MM.1S (cell line): ENCODE data around the gene PLEKHG4.

Source experiments
- DNase-seq: peaks from one replicate; pipeline ENCODE4 v3.0.0-alpha.2; 2015
- H2AFZ ChIP-seq: fragments of 300-600 bp; sonication (generic); 2 replicates; pipeline ENCODE4 v1.6.0; 2016; ENCODE audit warnings: antibody characterized with exemption, low read length
- H3F3A ChIP-seq: fragments of 300-600 bp; sonication (generic); 2 replicates; pipeline ENCODE4 v1.6.1; 2016; ENCODE audit warnings: mild to moderate bottlenecking, antibody characterized with exemption, low read length, moderate library complexity, mixed read lengths; ENCODE audit not compliant: insufficient read depth
- H3K27ac ChIP-seq: fragments of 300-600 bp; sonication (generic); 2 replicates; pipeline ENCODE4 v1.5.1; 2016; ENCODE audit warnings: mild to moderate bottlenecking, low read length
- H3K27me3 ChIP-seq: fragments of 300-600 bp; sonication (generic); replicated peaks from 2 replicates; pipeline ENCODE4 v1.6.0; 2016; ENCODE audit warnings: low read length; ENCODE audit not compliant: insufficient read depth
- H3K36me3 ChIP-seq: fragments of 300-600 bp; sonication (generic); replicated peaks from 2 replicates; pipeline ENCODE4 v1.6.1; 2016; ENCODE audit warnings: mild to moderate bottlenecking, low read length, mixed read lengths; ENCODE audit not compliant: insufficient read depth
- H3K4me1 ChIP-seq: fragments of 300-600 bp; sonication (generic); 2 replicates; pipeline ENCODE4 v1.6.1; 2016; ENCODE audit warnings: low read length, mixed read lengths
- H3K4me2 ChIP-seq: fragments of 300-600 bp; sonication (generic); 2 replicates; pipeline ENCODE4 v1.6.0; 2016; ENCODE audit warnings: low read depth, low read length
- H3K4me3 ChIP-seq: fragments of 300-600 bp; sonication (generic); 2 replicates; pipeline ENCODE4 v1.5.1; 2016; ENCODE audit warnings: low read length, mixed read lengths
- H3K79me2 ChIP-seq: fragments of 300-600 bp; sonication (generic); 2 replicates; pipeline ENCODE4 v1.6.1; 2016; ENCODE audit warnings: mixed run types, low read length, mixed read lengths
- H3K9ac ChIP-seq: fragments of 300-600 bp; sonication (generic); 2 replicates; pipeline ENCODE4 v1.6.1; 2016; ENCODE audit warnings: low read length, mixed read lengths
- H3K9me2 ChIP-seq: fragments of 300-600 bp; sonication (generic); replicated peaks from 2 replicates; pipeline ENCODE4 v1.6.1; 2016; ENCODE audit warnings: mild to moderate bottlenecking, low read length, mixed read lengths; ENCODE audit not compliant: insufficient read depth
- H3K9me3 ChIP-seq: fragments of 300-600 bp; sonication (generic); replicated peaks from 2 replicates; pipeline ENCODE4 v1.6.1; 2016; ENCODE audit warnings: mild to moderate bottlenecking, low read length, mixed read lengths; ENCODE audit not compliant: insufficient read depth
- H4K20me1 ChIP-seq: fragments of 300-600 bp; sonication (generic); 2 replicates; pipeline ENCODE4 v1.6.1; 2016; ENCODE audit warnings: mild to moderate bottlenecking, low read length, moderate library complexity, mixed read lengths; ENCODE audit not compliant: insufficient read depth
- CTCF ChIP-seq: fragments of 300-600 bp; sonication (generic); IDR thresholded peaks from 2 replicates; pipeline ENCODE4 v1.5.1; 2016; ENCODE audit warnings: antibody characterized with exemption, low read length, mixed read lengths
- EZH2 ChIP-seq: fragments of 300-600 bp; sonication (generic); optimal IDR thresholded peaks from 2 replicates; pipeline ENCODE3; 2017; ENCODE audit warnings: low read depth, mild to moderate bottlenecking, antibody characterized with exemption, low read length, mixed read lengths
- EZH2phosphoT487 ChIP-seq: fragments of 300-600 bp; sonication (generic); IDR thresholded peaks from 2 replicates; pipeline ENCODE4 v1.6.1; 2018; ENCODE audit warnings: antibody characterized with exemption, low read length

PLEKHG4 gene

GRCh38 chr16:67248073-67248400 lies 31.3 kb upstream of the PLEKHG4 start:
- peak overlapping the region; percentile 94 for H2AFZ ChIP-seq
- no peaks in the 10 kb centered on the region for H3K9me2 ChIP-seq
- H3K79me2 ChIP-seq = peaks cover 28% of the 10 kb centered on the region
- no peak overlapping the region for H3K27ac ChIP-seq
- peak overlapping the region; percentile 79 for H3K4me2 ChIP-seq
- peaks cover 44% of the 10 kb centered on the region for H3F3A ChIP-seq
- H3K4me3 ChIP-seq = peak overlapping the region; percentile 93
- H3K27me3 ChIP-seq = peaks cover 18% of the 10 kb centered on the region
- H4K20me1 ChIP-seq = no peaks in the 10 kb centered on the region
- H3K36me3 ChIP-seq = no peaks in the 10 kb centered on the region
- no peaks in the 10 kb centered on the region for H3K9me3 ChIP-seq
- peak overlapping the region; percentile 62; the same call in 1 of the 2 replicates for H3K9ac ChIP-seq
- TF ChIP-seq EZH2 = no peak
- no peak for TF ChIP-seq CTCF
- TF ChIP-seq EZH2phosphoT487 = no peak
- peak; percentile 10 for DNase-seq
- H3K4me1 ChIP-seq = peaks cover 36% of the 10 kb centered on the region

- H3K4me1 ChIP-seq = peaks cover 32% of the 10 kb centered on the region
- H3K36me3 ChIP-seq = no peaks in the 10 kb centered on the region
- H3K27ac ChIP-seq = no peak within 1 kb of the TSS; the same call in 1 of the 2 replicates
- peaks cover 18% of the 10 kb centered on the region for H3K27me3 ChIP-seq
- H3K9me3 ChIP-seq = no peaks in the 10 kb centered on the region
- H3K4me2 ChIP-seq = peak within 1 kb of the TSS; percentile 79
- H4K20me1 ChIP-seq = no peaks in the 10 kb centered on the region
- H3K79me2 ChIP-seq = peaks cover 22% of the 10 kb centered on the region
- TF ChIP-seq CTCF = no peak
- TF ChIP-seq EZH2phosphoT487 = no peak
- TF ChIP-seq EZH2 = no peak
- peak within 1 kb of the TSS; percentile 62 for H3K9ac ChIP-seq
- peaks cover 44% of the 10 kb centered on the region for H3F3A ChIP-seq
- peak within 1 kb of the TSS; percentile 93 for H3K4me3 ChIP-seq
- peak within 1 kb of the TSS; percentile 94 for H2AFZ ChIP-seq
- no peaks in the 10 kb centered on the region for H3K9me2 ChIP-seq
- no peak for DNase-seq
Observed at GRCh38 chr16:67248401-67249177, 30.7 kb upstream of the PLEKHG4 start, which contains the start of gene SLC9A5. TSS of gene SLC9A5 (plus strand) at chr16:67248979. CDS start at chr16:67249015, 36 bp downstream.

GRCh38 chr16:67249178-67250044 lies 29.9 kb upstream of the PLEKHG4 start:
- H3K27ac ChIP-seq = no peak overlapping the region
- no peak overlapping the region for H3K9ac ChIP-seq

More at GRCh38 chr16:67249178-67250044, 29.9 kb upstream of the PLEKHG4 start:
- H4K20me1 ChIP-seq = no peaks in the 10 kb centered on the region
- H3K27me3 ChIP-seq = peaks cover 18% of the 10 kb centered on the region
- H3K36me3 ChIP-seq = no peaks in the 10 kb centered on the region
- no peak overlapping the region for H2AFZ ChIP-seq
- peaks cover 24% of the 10 kb centered on the region for H3K4me1 ChIP-seq
- H3F3A ChIP-seq = peaks cover 35% of the 10 kb centered on the region
- TF ChIP-seq EZH2 (no peak), EZH2phosphoT487 (no peak)
- DNase-seq = no peak
- H3K79me2 ChIP-seq = peaks cover 14% of the 10 kb centered on the region
- H3K9me3 ChIP-seq = no peaks in the 10 kb centered on the region
- peak overlapping the region; percentile 79 for H3K4me2 ChIP-seq
- peak overlapping the region; percentile 93 for H3K4me3 ChIP-seq
- no peaks in the 10 kb centered on the region for H3K9me2 ChIP-seq
